ENCODE data around the gene PIP4K2B. TPM values are rescaled to one million over a fixed set of nuclear protein-coding genes. Genes with fewer than 3 reads are reported as not detected.

Gene PIP4K2B
- total RNA-seq, 4 donors from 2014 or later, result 29.3 to 72.0 (median 51.1) TPM

DNA sequence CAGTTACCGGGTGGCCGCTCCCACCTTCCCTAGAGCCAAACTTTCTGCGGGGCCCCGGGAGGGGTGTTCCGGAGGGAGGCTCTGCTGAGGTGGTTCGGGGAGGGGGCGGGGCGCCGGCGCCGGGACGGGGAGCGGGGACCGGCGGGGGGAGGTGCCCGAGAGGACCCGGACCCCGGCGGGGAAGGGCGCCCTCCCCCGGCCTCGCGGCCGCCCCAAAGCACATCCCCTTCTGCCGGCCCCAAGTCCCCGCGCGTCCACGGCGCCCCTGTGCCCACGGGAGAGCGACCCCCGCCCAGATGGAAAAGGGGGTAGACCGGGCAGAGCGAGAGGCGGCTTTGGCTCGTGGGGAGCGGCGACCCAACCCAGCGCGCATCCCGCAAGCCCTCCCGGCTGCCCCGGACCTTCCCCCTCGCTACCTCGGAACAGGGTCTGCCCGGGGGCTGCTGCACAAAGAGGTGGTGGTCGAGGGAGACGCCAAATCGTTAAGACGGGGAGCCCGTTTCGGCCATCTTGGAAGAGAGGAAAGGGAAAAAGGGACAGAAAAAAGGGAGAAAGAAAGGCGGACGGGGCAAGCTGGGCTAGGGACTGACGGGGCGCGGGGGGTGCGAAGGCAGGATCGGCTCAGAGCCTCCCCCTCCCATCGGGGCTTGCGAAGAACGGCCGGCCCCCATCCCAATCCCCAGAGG, 51.8 kb downstream of the PIP4K2B start:
- TF ChIP-seq, protein P1, sequence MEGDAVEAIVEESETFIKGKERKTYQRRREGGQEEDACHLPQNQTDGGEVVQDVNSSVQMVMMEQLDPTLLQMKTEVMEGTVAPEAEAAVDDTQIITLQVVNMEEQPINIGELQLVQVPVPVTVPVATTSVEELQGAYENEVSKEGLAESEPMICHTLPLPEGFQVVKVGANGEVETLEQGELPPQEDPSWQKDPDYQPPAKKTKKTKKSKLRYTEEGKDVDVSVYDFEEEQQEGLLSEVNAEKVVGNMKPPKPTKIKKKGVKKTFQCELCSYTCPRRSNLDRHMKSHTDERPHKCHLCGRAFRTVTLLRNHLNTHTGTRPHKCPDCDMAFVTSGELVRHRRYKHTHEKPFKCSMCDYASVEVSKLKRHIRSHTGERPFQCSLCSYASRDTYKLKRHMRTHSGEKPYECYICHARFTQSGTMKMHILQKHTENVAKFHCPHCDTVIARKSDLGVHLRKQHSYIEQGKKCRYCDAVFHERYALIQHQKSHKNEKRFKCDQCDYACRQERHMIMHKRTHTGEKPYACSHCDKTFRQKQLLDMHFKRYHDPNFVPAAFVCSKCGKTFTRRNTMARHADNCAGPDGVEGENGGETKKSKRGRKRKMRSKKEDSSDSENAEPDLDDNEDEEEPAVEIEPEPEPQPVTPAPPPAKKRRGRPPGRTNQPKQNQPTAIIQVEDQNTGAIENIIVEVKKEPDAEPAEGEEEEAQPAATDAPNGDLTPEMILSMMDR (IDR thresholded peaks at IDR 0.05; ENCODE audit: low read depth), result no peak

DNA sequence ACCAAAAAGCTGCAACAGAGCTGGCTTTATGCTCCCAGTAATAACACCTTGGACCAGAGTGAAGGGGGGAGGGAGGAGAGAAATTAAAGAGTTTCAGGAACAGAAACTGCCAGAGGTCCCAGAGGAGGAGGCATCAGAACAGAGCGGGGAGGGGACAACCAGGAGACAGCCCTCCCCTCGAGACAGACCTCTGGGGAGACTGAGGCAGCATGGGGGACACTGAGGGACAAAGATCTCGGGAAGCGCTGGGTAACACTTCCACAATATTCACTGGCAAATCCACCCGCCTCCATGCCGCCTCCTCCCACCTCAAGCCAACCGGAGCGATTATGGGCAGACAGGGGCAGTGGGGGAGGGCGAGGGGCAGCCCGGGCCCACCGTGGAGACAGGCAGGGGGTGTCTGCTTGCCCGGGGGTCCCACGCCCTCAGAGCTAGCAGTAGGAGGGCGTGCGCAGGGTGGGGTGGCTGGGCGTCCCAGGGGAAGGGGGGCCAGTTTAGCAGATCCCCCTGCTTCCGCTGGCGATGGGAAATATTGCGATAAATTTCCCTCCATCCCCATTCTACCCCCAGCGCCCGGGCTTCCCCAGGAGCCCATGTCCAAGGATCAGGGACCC, 52.4 kb downstream of the PIP4K2B start:
- TF ChIP-seq, protein P1 (IDR thresholded peaks at IDR 0.05; ENCODE audit: low read depth), result no peak

DNA sequence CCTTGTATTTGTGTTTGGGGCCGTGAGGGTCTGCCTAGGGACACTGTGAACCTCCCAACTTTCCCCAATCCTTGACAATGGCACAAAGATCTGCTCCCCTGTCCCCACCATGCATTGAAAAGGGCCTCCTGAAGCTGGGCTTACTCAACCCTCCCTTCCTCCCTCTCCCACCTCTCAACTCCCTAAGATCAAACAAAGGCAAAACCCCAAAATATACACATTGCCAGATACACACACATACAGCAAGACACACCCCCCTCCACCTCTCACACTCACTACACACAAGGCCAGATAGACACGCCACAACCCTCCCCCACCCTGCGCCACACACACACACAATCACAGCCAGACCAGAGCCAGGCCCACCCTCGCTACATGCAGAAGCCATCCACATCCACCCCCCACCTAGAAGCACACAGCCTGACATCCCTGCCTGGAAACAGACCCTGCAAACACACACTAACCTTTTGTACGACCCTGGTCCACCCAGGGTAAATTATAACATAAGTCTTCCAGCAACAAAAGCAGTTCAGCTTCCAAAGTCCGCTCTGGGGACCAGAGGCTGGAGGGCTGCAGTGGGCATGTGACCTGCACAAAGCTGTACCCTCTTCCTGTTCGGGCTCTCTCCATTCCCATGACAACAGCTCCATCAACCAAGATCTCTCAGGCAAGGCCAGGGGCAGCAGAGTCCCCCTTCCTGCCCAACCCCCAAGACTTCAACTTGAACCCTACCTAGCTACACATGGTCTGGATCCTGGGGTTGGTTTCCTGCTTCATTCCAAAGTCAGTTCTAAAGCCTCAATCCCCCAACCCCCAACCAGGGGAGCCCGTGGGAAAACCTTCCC, 53.1 kb downstream of the PIP4K2B start:
- TF ChIP-seq, protein P1 (IDR thresholded peaks at IDR 0.05; ENCODE audit: low read depth), result no peak

DNA sequence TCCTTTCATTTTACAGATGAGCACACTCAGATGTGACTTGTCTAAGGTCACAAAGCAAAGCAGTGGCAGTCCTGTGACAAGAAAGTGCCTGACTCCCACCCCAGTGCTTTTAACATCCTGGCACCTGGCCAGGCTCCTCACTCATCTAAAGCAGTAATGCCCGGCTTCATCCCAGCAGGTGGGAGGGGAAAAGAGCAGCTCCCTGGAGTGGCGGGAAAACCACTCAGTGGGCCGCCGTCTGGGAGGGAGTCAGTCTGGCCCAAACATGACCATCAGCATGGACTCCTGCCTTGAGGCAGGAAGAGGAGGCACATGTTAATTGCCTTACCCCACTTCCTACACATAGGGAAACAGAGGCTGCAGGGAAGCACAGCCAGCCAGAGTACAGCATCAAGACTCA, 53.8 kb downstream of the PIP4K2B start:
- TF ChIP-seq, protein P1 (IDR thresholded peaks at IDR 0.05; ENCODE audit: low read depth), result no peak

DNA sequence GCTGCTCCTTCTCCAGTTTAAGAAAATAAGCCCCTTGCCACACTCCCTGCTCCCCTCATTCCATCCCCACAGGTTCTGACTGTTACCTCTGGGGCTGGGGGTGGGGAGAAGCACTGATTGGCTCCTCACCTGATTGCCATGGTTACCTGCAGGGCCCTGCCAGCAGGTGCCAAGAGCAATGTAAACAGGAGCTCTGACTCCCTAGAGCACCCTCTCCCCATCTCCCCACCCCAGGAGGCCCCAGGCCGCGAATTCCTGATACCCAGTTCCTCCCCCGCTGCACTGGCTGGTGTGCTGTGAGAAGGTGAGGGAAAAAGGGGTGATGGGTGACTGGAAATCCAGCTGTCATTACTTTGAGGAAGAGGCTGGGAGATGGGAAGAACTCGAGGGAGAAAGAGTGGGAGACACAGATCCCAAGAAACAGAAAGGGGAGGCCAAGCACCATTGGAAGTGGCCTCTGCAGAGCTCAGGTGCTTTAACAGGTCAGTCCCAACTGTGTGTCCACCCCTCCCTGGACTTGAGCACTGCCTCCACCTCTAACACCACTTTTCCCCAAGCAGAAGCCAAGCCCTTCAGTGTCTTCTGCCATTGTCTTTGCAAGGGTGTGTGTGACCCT, 55.7 kb downstream of the PIP4K2B start:
- TF ChIP-seq, protein P1 (IDR thresholded peaks at IDR 0.05; ENCODE audit: low read depth), result no peak

DNA sequence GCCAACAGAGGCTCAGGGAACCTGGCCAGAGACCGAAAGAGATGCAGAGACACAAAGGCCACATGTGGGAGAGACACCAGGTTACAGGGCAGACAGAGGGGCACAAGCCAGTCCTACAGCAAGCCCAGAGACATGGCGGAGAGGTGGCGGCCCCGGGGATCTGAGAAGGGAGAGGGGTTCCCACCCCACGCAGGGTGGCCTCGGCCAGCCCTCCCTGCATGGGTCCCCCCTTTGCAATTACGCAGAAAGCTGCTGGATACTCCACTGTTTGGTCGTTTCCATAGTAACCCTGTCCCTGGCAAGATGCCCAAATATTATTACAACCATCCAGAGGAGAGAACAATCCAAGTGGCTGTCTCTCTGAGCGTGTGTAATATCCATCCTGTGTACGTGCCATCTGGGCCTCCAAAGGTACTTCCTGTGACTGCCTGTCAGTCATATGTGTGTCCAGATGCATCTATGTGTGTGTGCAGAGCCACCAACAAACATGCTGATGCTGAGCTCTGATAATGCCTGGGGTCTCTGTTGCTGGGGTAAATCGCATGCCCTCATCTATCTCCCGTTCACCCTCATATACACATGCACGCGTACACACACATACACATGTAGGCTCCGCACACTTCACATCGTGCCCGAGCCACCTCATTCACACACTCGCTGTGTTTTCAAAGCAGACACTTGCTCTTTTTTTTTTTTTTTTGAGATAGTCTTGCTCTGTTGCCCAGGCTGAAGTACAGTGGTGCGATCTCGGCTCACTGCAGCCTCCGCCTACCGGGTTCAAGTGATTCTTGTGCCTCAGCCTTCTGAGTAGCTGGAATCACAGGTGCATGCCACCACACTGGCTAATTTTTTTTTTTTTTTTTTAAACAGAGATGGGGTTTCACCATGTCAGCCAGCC, 56.7 kb downstream of the PIP4K2B start:
- TF ChIP-seq, protein P1 (IDR thresholded peaks at IDR 0.05; ENCODE audit: low read depth), result no peak

Data from subcutaneous adipose tissue (tissue), 4 donors.